Endothelial cell of umbilical vein (primary cell): Measurements from ENCODE around the gene CXorf38. TPM values are rescaled to one million over a fixed set of nuclear protein-coding genes. Genes with fewer than 3 reads are reported as not detected.

ENCODE experiments used
- BruUV-seq: library from RNA; stranded (reverse); fragments of 400-500 nt; replicated peaks from 2 replicates; lab custom pipeline; 2021; lab: Mats Ljungman, UMichigan
- CTCF ChIA-PET: fragments of 300-600, 350-600 bp; sonication (Branson Sonifier 250); formaldehyde crosslinking; loops from one replicate; lab custom pipeline; 2021; ENCODE audit warnings: antibody characterized with exemption, inconsistent platforms; lab: Charles Lee
- POLR2A ChIA-PET: fragments of 300-600, 350-600 bp; sonication (Branson Sonifier 250); formaldehyde crosslinking; loops from one replicate; lab custom pipeline; 2021; ENCODE audit warnings: antibody characterized with exemption, inconsistent platforms; lab: Charles Lee
- DNase-seq: peaks from one replicate; pipeline ENCODE4 v3.0.0-alpha.2; 2011; ENCODE audit warnings: low read depth, low spot score
- FAIRE-seq: peaks from 2 replicates; lab custom pipeline; 2011; peaks lifted over from hg19 to GRCh38; lab: Jason Lieb, UNC
- H2AFZ ChIP-seq: 2 replicates; pipeline ENCODE4 v1.6.0; 2012; ENCODE audit warnings: low read depth, low read length, control low read depth, inconsistent platforms
- H3K27ac ChIP-seq: 2 replicates; pipeline ENCODE4 v1.5.1; 2011; ENCODE audit warnings: low read depth, mild to moderate bottlenecking, control low read depth, low read length, moderate library complexity; ENCODE audit not compliant: insufficient read depth
- H3K27me3 ChIP-seq, 2 experiments: 2 replicates each; pipeline versions ENCODE4 v1.6.0 to v1.6.1; 2011; ENCODE audit warnings: low read length in 2 of 2, mixed read lengths in 1 of 2; ENCODE audit not compliant: control insufficient read depth in 2 of 2, insufficient read depth in 2 of 2
- H3K36me3 ChIP-seq, 2 experiments: 2 replicates in 1 of 2; 3 replicates in 1 of 2; pipeline ENCODE4 v1.5.1; 2011; ENCODE audit warnings: low read length in 2 of 2, mild to moderate bottlenecking in 1 of 2, moderate library complexity in 1 of 2; ENCODE audit not compliant: control insufficient read depth in 2 of 2, insufficient read depth in 2 of 2; ENCODE audit errors: extremely low read depth in 1 of 2
- H3K4me1 ChIP-seq: 3 replicates; pipeline ENCODE4 v1.5.1; 2011; ENCODE audit warnings: mild to moderate bottlenecking, low read length; ENCODE audit not compliant: control insufficient read depth, insufficient read depth; ENCODE audit errors: extremely low read depth
- H3K4me2 ChIP-seq: 2 replicates; pipeline ENCODE4 v1.6.1; 2011; ENCODE audit warnings: low read length, control low read depth, mixed read lengths; ENCODE audit not compliant: insufficient read depth
- H3K4me3 ChIP-seq, 3 experiments: fragments of 200-600 bp in 1 of 3; sonication (generic), shearing (Covaris generic) in 1 of 3; replicated peaks in 1 of 3; 2 replicates each; pipeline ENCODE4 v1.5.1; 2011 to 2016; ENCODE audit warnings: control low read depth in 3 of 3, low read length in 3 of 3, mild to moderate bottlenecking in 2 of 3, inconsistent platforms in 1 of 3, low read depth in 1 of 3, moderate library complexity in 1 of 3; ENCODE audit not compliant: insufficient read depth in 1 of 3
- H3K79me2 ChIP-seq: 2 replicates; pipeline ENCODE4 v1.6.0; 2012; ENCODE audit warnings: low read length, inconsistent platforms; ENCODE audit not compliant: control insufficient read depth, insufficient read depth
- H3K9ac ChIP-seq: replicated peaks from 2 replicates; pipeline ENCODE3; 2011; ENCODE audit warnings: low read length, control low read depth; ENCODE audit not compliant: insufficient read depth; ENCODE audit errors: extremely low read depth
- H3K9me1 ChIP-seq: replicated peaks from 3 replicates; pipeline ENCODE4 v1.6.0; 2011; ENCODE audit warnings: mild to moderate bottlenecking, low read length; ENCODE audit not compliant: control insufficient read depth, insufficient read depth; ENCODE audit errors: extremely low read depth
- H3K9me3 ChIP-seq: replicated peaks from 2 replicates; pipeline ENCODE4 v1.5.1; 2012; ENCODE audit warnings: low read length, inconsistent platforms; ENCODE audit not compliant: control insufficient read depth, insufficient read depth
- H4K20me1 ChIP-seq: replicated peaks from 2 replicates; pipeline ENCODE3; 2011; ENCODE audit warnings: mild to moderate bottlenecking, low read length; ENCODE audit not compliant: control insufficient read depth, insufficient read depth; ENCODE audit errors: extremely low read depth
- EZH2 ChIP-seq: IDR thresholded peaks from 2 replicates; pipeline ENCODE4 v1.6.1; 2012; ENCODE audit warnings: borderline replicate concordance, low read depth, mild to moderate bottlenecking, moderate library complexity, low read length, inconsistent platforms; ENCODE audit not compliant: severe bottlenecking
- FOS ChIP-seq: IDR thresholded peaks from 2 replicates; pipeline ENCODE4 v1.6.1; 2011; ENCODE audit warnings: mild to moderate bottlenecking, low read length, moderate library complexity, borderline replicate concordance; ENCODE audit not compliant: insufficient read depth
- GATA2 ChIP-seq: IDR thresholded peaks from 2 replicates; pipeline ENCODE4 v1.7.0; 2011; ENCODE audit warnings: low read depth, mild to moderate bottlenecking, moderate library complexity, mixed read lengths, low read length; ENCODE audit not compliant: insufficient read length, insufficient read depth
- JUN ChIP-seq: IDR thresholded peaks from 2 replicates; pipeline ENCODE4 v1.6.1; 2011; ENCODE audit warnings: borderline replicate concordance, low read depth; ENCODE audit not compliant: insufficient read length, insufficient read depth
- MYC ChIP-seq: IDR thresholded peaks from one replicate; pipeline ENCODE4 v1.6.1; 2011; ENCODE audit warnings: mild to moderate bottlenecking, low read depth, low read length
- POLR2A ChIP-seq: IDR thresholded peaks from 2 replicates; pipeline ENCODE4 v1.6.1; 2012; ENCODE audit warnings: low read depth, mild to moderate bottlenecking, control low read depth, low read length
- POLR2AphosphoS5 ChIP-seq: IDR thresholded peaks from 2 replicates; pipeline ENCODE4 v1.6.1; 2012; ENCODE audit warnings: low read depth, mild to moderate bottlenecking, control low read depth, low read length, moderate library complexity; ENCODE audit not compliant: insufficient read depth
- dilution Hi-C: fragments of 300-500 bp; cut with MboI; formaldehyde crosslinking; loops from one replicate; pipeline ENCODE4 v1.15.0; 2019; ENCODE audit warnings: low sequenced_read_pairs; ENCODE audit not compliant: extremely low pct_ligation_motif_present
- intact Hi-C: fragments of 100-400 bp; cut with micrococcal nuclease; formaldehyde crosslinking; loops from one replicate; pipeline ENCODE4 v1.10.0; 2022
- polyA plus RNA-seq, 4 experiments: library from polyadenylated mRNA; depleted of rRNA in 3 of 4; stranded (reverse) in 3 of 4; unstranded in 1 of 4; fragments of >200 nt; gene quantifications; 2 replicates each; pipeline versions ENCODE4 v1.2.1 to v1.2.3, GENCODE V29; 2011 to 2012; ENCODE audit warnings: missing spikeins in 1 of 4
- total RNA-seq: library from RNA; stranded (reverse); gene quantifications from 2 replicates; pipeline ENCODE4 v1.2.3, GENCODE V29; 2021
- TF ChIP-seq, protein P1 (sequence below), 2 donors: IDR thresholded peaks; 1 replicate in 1 of 2; 2 replicates in 1 of 2; pipeline ENCODE4 v1.5.1; 2011; ENCODE audit warnings: low read length in 2 of 2, mild to moderate bottlenecking in 2 of 2, moderate library complexity in 2 of 2, control low read depth in 1 of 2, inconsistent platforms in 1 of 2, low read depth in 1 of 2; ENCODE audit not compliant: insufficient read depth in 1 of 2; ENCODE audit errors: extremely low read depth in 1 of 2
- TF ChIP-seq, protein P2 (sequence below): IDR thresholded peaks from 2 replicates; pipeline ENCODE4 v1.6.1; 2011; ENCODE audit not compliant: insufficient read depth, insufficient read length

Gene CXorf38
- total and polyA plus RNA-seq, 2 donors (not counting 3 experiments of a cell fraction or from before 2014, with no cell fraction given) = 5.9 to 12.4 TPM

DNA sequence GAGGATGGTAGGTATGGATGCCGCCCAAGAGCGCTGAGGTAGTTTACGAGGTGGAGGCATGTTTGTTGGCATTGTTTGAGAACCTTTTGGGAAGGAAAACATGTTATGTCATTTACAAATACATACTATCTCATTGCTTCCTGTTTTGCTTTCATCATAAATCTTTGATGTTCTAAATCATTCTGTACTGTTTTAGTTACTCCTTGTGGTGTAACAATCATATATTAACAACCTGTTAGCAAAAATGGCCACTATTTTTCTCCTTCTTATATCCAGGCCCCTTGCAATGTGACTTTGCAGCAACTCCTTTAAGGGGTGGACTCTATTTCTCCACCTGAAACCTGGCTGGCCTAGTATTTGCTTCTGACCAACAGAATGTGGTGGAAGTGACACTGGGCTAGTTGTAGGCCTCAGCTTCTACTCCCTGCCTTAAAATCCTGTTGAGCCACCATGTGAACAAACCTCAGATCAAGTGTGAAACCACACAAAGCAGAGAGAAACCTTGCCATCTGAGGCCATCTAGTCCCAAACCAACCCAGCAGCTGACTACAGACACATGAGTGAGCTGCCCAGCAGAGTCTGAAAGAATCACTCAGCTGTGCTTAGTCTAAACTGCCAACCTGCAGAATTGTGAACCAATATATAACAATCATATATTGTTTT lies 15.8 kb upstream of the CXorf38 start:
- dilution Hi-C loops = no loop called here
- no peaks in the 10 kb centered on the region for H3K27me3 ChIP-seq
- no peak overlapping the region for H3K4me3 ChIP-seq
- FAIRE-seq (no peak), DNase-seq (no peak)
- no peak overlapping the region for H3K27ac ChIP-seq
- H3K4me2 ChIP-seq = no peak overlapping the region
- POLR2A ChIA-PET = no interaction called here
- H3K9ac ChIP-seq = no peak overlapping the region
- CTCF ChIA-PET = no interaction called here
- H3K36me3 ChIP-seq = peaks cover 1 to 10% of the 10 kb centered on the region in 2 experiments
- H2AFZ ChIP-seq = no peak overlapping the region
- H3K9me1 ChIP-seq = no peaks in the 10 kb centered on the region
- H4K20me1 ChIP-seq = no peaks in the 10 kb centered on the region
- intact Hi-C loops = no loop called here
- no peaks in the 10 kb centered on the region for H3K79me2 ChIP-seq
- no peaks in the 10 kb centered on the region for H3K4me1 ChIP-seq
- no TSS peak for BruUV-seq
- TF ChIP-seq, protein P1, sequence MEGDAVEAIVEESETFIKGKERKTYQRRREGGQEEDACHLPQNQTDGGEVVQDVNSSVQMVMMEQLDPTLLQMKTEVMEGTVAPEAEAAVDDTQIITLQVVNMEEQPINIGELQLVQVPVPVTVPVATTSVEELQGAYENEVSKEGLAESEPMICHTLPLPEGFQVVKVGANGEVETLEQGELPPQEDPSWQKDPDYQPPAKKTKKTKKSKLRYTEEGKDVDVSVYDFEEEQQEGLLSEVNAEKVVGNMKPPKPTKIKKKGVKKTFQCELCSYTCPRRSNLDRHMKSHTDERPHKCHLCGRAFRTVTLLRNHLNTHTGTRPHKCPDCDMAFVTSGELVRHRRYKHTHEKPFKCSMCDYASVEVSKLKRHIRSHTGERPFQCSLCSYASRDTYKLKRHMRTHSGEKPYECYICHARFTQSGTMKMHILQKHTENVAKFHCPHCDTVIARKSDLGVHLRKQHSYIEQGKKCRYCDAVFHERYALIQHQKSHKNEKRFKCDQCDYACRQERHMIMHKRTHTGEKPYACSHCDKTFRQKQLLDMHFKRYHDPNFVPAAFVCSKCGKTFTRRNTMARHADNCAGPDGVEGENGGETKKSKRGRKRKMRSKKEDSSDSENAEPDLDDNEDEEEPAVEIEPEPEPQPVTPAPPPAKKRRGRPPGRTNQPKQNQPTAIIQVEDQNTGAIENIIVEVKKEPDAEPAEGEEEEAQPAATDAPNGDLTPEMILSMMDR (IDR thresholded peaks at IDR 0.05; ENCODE audit: extremely low read depth in 1 of 2, insufficient read depth in 1 of 2, low read depth in 1 of 2, low read length in 2 of 2) = no peak
- TF ChIP-seq, protein P2, sequence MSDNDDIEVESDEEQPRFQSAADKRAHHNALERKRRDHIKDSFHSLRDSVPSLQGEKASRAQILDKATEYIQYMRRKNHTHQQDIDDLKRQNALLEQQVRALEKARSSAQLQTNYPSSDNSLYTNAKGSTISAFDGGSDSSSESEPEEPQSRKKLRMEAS = no peak
- TF ChIP-seq MYC (no peak), JUN (no peak), POLR2A (no peak)
- H3K9me3 ChIP-seq = no peaks in the 10 kb centered on the region

DNA sequence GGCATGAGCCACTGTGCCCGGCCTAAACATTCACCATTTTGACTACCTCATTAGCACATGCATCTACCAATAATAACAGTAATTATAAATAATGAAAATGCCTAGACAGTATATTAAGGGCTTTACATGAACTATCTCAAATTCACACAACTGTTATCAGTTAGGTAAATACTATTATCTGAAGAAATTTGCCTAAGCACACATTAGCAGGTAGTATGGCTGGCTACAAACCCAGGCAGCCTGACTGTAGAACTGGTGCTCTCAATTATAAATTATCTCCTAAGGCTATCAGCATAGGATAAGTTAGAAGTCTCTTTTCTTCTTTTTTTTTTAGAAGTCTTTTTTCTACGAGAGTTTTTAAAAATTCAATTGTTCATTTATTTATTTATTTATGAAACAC lies 14.1 kb upstream of the CXorf38 start:
- Histone ChIP-seq H3K4me3 (no peak overlapping the region), H3K4me2 (no peak overlapping the region), H3K36me3 (peaks cover 3 to 10% of the 10 kb centered on the region in 2 experiments), H4K20me1 (no peaks in the 10 kb centered on the region), H3K9ac (no peak overlapping the region), H3K79me2 (no peaks in the 10 kb centered on the region), H3K4me1 (no peaks in the 10 kb centered on the region), H3K27ac (no peak overlapping the region), H3K9me1 (no peaks in the 10 kb centered on the region), H3K27me3 (no peaks in the 10 kb centered on the region), H3K9me3 (no peaks in the 10 kb centered on the region), H2AFZ (no peak overlapping the region)
- CTCF ChIA-PET = no interaction called here
- dilution Hi-C loops = no loop called here
- intact Hi-C loops = no loop called here
- TF ChIP-seq POLR2AphosphoS5 (no peak), JUN (no peak), POLR2A (no peak), MYC (no peak), EZH2 (no peak), GATA2 (no peak), FOS (no peak)
- TF ChIP-seq, protein P2 = no peak
- TF ChIP-seq, protein P1 (IDR thresholded peaks at IDR 0.05; ENCODE audit: extremely low read depth in 1 of 2, insufficient read depth in 1 of 2, low read depth in 1 of 2, low read length in 2 of 2) = no peak
- DNase-seq (no peak), FAIRE-seq (no peak)
- POLR2A ChIA-PET = no interaction called here
- no TSS peak for BruUV-seq
